ENCODE results near the gene TSPOAP1. TPM values are rescaled to one million over a fixed set of nuclear protein-coding genes. Genes with fewer than 3 reads are reported as not detected.

Gene TSPOAP1
- total RNA-seq, 4 donors from 2014 or later, result 11.4 to 16.3 (median 13.0) TPM

GRCh38 chr17:58324056-58324408 is 4.6 kb downstream of the TSPOAP1 start:
- no peak for DNase-seq (ENCODE audit: low spot score in 2 of 2)
- peaks cover 0 to 25% (median 0%) of the 10 kb centered on the region in 3 donors for H3K36me3 ChIP-seq
- H3K27ac ChIP-seq, result peak overlapping the region in 2 of 4 donors; percentile 56 to 76

GRCh38 chr17:58323366-58324055 is 5.1 kb downstream of the TSPOAP1 start:
- peaks cover 0 to 25% (median 0%) of the 10 kb centered on the region in 3 donors for H3K36me3 ChIP-seq
- no peak for DNase-seq (ENCODE audit: low spot score in 2 of 2)
- 72 to 80% methylated on average over 8 of the region's 8 CpGs for WGBS, 2 donors
- H3K27me3 ChIP-seq, result peaks cover 0 to 19% of the 10 kb centered on the region in 2 donors
- H3K4me3 ChIP-seq, result peak overlapping the region in 3 of 4 donors; percentile 47 to 68 (median 52)
- TF ChIP-seq CTCF (IDR thresholded peaks at IDR 0.05) (no peak), POLR2A (IDR thresholded peaks at IDR 0.05) (no peak), EP300 (IDR thresholded peaks at IDR 0.05) (no peak)
- H3K27ac ChIP-seq, result peak overlapping the region in 1 of 4 donors; percentile 56
- no peaks in the 10 kb centered on the region for H3K9me3 ChIP-seq
- H3K4me1 ChIP-seq, result peaks cover 0 to 22% (median 2%) of the 10 kb centered on the region in 4 donors

More at GRCh38 chr17:58324056-58324408, 4.6 kb downstream of the TSPOAP1 start:
- H3K9me3 ChIP-seq, result no peaks in the 10 kb centered on the region
- H3K4me1 ChIP-seq, result peaks cover 0 to 26% (median 2%) of the 10 kb centered on the region in 4 donors
- 15 to 16% methylated on average over 10 to 12 of the region's 13 CpGs for WGBS, 2 donors
- peak overlapping the region; percentile 47 to 68 (median 51) for H3K4me3 ChIP-seq
- H3K27me3 ChIP-seq, result peaks cover 0 to 24% of the 10 kb centered on the region in 2 donors
- TF ChIP-seq EP300 (IDR thresholded peaks at IDR 0.05) (no peak), CTCF (IDR thresholded peaks at IDR 0.05) (no peak), POLR2A (IDR thresholded peaks at IDR 0.05) (no peak)

- DNase-seq (ENCODE audit: low spot score in 2 of 2), result no peak
- H3K4me1 ChIP-seq, result peaks cover 0 to 21% (median 2%) of the 10 kb centered on the region in 4 donors
- no peaks in the 10 kb centered on the region for H3K9me3 ChIP-seq
- 98 to 100% methylated on average over 9 of the region's 9 CpGs for WGBS, 2 donors
- TF ChIP-seq EP300 (IDR thresholded peaks at IDR 0.05) (no peak), CTCF (IDR thresholded peaks at IDR 0.05) (no peak), POLR2A (IDR thresholded peaks at IDR 0.05) (no peak)
- H3K4me3 ChIP-seq, result no peak overlapping the region
- no peak overlapping the region for H3K27ac ChIP-seq
- peaks cover 0 to 11% of the 10 kb centered on the region in 2 donors for H3K27me3 ChIP-seq
- H3K36me3 ChIP-seq, result peaks cover 0 to 25% (median 0%) of the 10 kb centered on the region in 3 donors
Observed at GRCh38 chr17:58322581-58323185, 5.9 kb downstream of the TSPOAP1 start.

GRCh38 chr17:58321571-58322525 is 6.7 kb downstream of the TSPOAP1 start:
- no peak for DNase-seq (ENCODE audit: low spot score in 2 of 2)

More at GRCh38 chr17:58321571-58322525, 6.7 kb downstream of the TSPOAP1 start:
- H3K4me3 ChIP-seq, result no peak overlapping the region
- H3K36me3 ChIP-seq, result peaks cover 0 to 25% (median 0%) of the 10 kb centered on the region in 3 donors
- 86 to 90% methylated on average over 18 of the region's 18 CpGs for WGBS, 2 donors
- H3K27me3 ChIP-seq, result peaks cover 0 to 8% of the 10 kb centered on the region in 2 donors
- TF ChIP-seq CTCF (IDR thresholded peaks at IDR 0.05) (no peak), EP300 (IDR thresholded peaks at IDR 0.05) (no peak), POLR2A (IDR thresholded peaks at IDR 0.05) (no peak)
- H3K27ac ChIP-seq, result no peak overlapping the region
- peaks cover 0 to 21% (median 2%) of the 10 kb centered on the region in 4 donors for H3K4me1 ChIP-seq
- H3K9me3 ChIP-seq, result no peaks in the 10 kb centered on the region

Measured in tibial nerve (tissue), 4 donors.